H54 (cell line): ENCODE measurements around the gene AKR1B15.

Experiments used
- DNase-seq: peaks from one replicate; pipeline ENCODE4 v3.0.0; 2011; ENCODE audit warnings: low spot score, mixed read lengths; ENCODE audit not compliant: insufficient read length
- FAIRE-seq: peaks from 3 replicates; lab custom pipeline; 2011; peaks lifted over from hg19 to GRCh38; lab: Jason Lieb, UNC
- POLR2A ChIP-seq: IDR thresholded peaks from 2 replicates; pipeline ENCODE4 v1.6.1; 2011; ENCODE audit warnings: low read depth, mild to moderate bottlenecking, low read length

AKR1B15 gene

GRCh38 chr7:134602881-134603451, 54.1 kb downstream of the AKR1B15 start:
- DNase-seq (no peak), FAIRE-seq (no peak)
- no peak for TF ChIP-seq POLR2A

- DNase-seq (peak; percentile 15), FAIRE-seq (no peak)
- TF ChIP-seq POLR2A, result no peak
These were observed 57.3 kb downstream of the AKR1B15 start for GRCh38 chr7:134605978-134606923.

GRCh38 chr7:134611611-134612151, 62.8 kb downstream of the AKR1B15 start:
- FAIRE-seq, result no peak
- TF ChIP-seq POLR2A, result no peak
- DNase-seq, result no peak

- no peak for TF ChIP-seq POLR2A
- no peak for DNase-seq
- FAIRE-seq, result no peak
These were observed 63.3 kb downstream of the AKR1B15 start for GRCh38 chr7:134612197-134612596.

GRCh38 chr7:134613623-134614347, 64.9 kb downstream of the AKR1B15 start:
- FAIRE-seq (peak; percentile 11), DNase-seq (peak; percentile 18)
- no peak for TF ChIP-seq POLR2A

GRCh38 chr7:134616611-134617010, 67.7 kb downstream of the AKR1B15 start:
- no peak for FAIRE-seq

GRCh38 chr7:134618756-134619530, 70.0 kb downstream of the AKR1B15 start:
- no peak for FAIRE-seq
- no peak for DNase-seq
- no peak for TF ChIP-seq POLR2A

More at GRCh38 chr7:134616611-134617010, 67.7 kb downstream of the AKR1B15 start:
- TF ChIP-seq POLR2A, result no peak
- DNase-seq, result no peak

GRCh38 chr7:134619627-134620331, 70.9 kb downstream of the AKR1B15 start:
- peak; percentile 21 for DNase-seq
- FAIRE-seq, result peak; percentile 86
- TF ChIP-seq POLR2A, result no peak

GRCh38 chr7:134622303-134622995, 73.5 kb downstream of the AKR1B15 start:
- no peak for TF ChIP-seq POLR2A
- DNase-seq (no peak), FAIRE-seq (no peak)

GRCh38 chr7:134623193-134623592, 74.3 kb downstream of the AKR1B15 start:
- TF ChIP-seq POLR2A, result no peak
- no peak for DNase-seq
- no peak for FAIRE-seq

- FAIRE-seq (no peak), DNase-seq (no peak)
- TF ChIP-seq POLR2A, result no peak
These were observed 76.6 kb downstream of the AKR1B15 start for GRCh38 chr7:134625550-134625949.
